ENCODE measurements around the gene RAET1G. TPM values are rescaled to one million over a fixed set of nuclear protein-coding genes. Genes with fewer than 3 reads are reported as not detected.
"Not testable (repeated sequence)": the region's sequence is repeated elsewhere in the genome, so short reads cannot be mapped to it uniquely, and the experiment has no call there.

Gene RAET1G
- total RNA-seq, 1 donor from 2014 or later, result not detected

DNA sequence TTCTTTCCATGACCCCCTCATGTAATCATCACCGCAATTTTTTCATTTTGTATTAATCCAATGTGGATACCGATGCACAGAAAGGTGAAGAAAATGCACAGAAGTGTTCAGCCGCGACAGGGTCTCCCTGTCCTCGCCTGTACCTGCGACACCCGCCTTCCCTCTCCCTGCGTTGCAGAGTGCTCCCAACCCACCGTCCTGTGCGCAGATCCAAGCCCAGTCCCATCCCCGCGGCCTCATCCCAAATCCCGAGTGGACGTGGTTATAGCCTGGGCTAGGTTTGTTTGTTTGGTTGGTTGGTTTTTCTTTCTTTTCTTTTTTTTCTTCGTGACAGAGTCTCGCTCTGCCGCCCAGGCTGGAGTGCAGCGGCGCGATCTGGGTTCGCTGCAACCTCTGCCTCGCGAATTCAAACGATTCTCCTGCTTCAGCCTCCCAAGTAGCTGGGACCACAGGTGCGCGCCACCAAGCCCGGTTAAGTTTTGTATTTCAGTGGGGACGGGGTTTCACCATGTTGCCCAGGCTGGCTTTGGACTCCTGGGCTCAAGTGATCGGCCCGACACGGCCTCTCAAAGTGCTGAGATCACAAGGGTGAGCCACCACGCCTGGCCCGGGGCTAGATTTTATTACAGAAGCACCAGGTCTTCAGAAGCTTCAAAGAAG, 536 bp upstream of the RAET1G start:
- no peak overlapping the region for H3K27ac Mint-ChIP-seq
- peaks cover 31% of the 10 kb centered on the region for H3K4me1 Mint-ChIP-seq
- CTCF ChIA-PET, result interaction anchor here (0.6 to 1.1 kb wide), 3 partner anchors 57 to 375 kb away, joined by 3 to 4 read pairs (median 3); no protein-coding TSS in a partner anchor
- peaks cover 74% of the 10 kb centered on the region for H3K27me3 Mint-ChIP-seq
- no peaks in the 10 kb centered on the region for H3K9me3 Mint-ChIP-seq
- H3K36me3 Mint-ChIP-seq (ENCODE audit: low read depth), result no peaks in the 10 kb centered on the region
- ATAC-seq (ENCODE audit: low read depth), result peak; percentile 9
- H3K4me3 Mint-ChIP-seq, result peak overlapping the region; percentile 77
- intact Hi-C loops (cut with micrococcal nuclease), result loop anchor here (2.0 to 10.0 kb wide), 2 partner anchors 59 to 199 kb away; partner anchors contain the start of gene LRP11
- TF ChIP-seq CTCF (IDR thresholded peaks at IDR 0.05), result no peak
- POLR2A ChIA-PET, result no interaction called here
- DNase-seq, result no peak

DNA sequence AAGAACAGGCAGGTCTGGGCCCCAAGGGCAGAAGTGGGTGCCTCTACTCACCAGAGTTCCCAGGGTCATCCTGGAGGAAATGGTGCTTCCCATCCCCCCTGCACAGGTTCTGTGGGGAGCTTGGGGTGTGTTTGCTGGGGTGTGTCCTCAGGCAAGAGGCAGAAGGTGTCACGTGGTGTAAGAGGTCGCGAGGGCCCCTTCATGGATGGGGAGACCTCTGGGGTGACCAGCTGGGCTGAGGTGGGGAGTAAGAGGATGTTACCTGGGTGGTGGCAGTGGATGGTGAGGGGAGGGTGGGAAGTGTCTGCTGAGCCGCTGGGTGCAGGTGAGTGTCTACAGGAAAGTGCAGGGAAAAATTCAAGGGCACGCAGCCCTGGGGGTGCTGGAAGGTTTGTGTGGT, 830 bp downstream of the RAET1G start:
- Mint-ChIP-seq H3K4me3 (peak overlapping the region; percentile 28), H3K27me3 (peaks cover 69% of the 10 kb centered on the region), H3K4me1 (peaks cover 31% of the 10 kb centered on the region)
- intact Hi-C loops (cut with micrococcal nuclease), result loop anchor here (2.0 to 10.0 kb wide), 2 partner anchors 57 to 197 kb away; partner anchors contain the start of gene LRP11
- DNase-seq, result peak; percentile 14
- H3K9me3 Mint-ChIP-seq; H3K36me3 Mint-ChIP-seq (ENCODE audit: low read depth); CTCF ChIA-PET; ATAC-seq (ENCODE audit: low read depth); POLR2A ChIA-PET; H3K27ac Mint-ChIP-seq: not testable (repeated sequence)

- CTCF ChIA-PET, result no interaction called here
- DNase-seq (no peak), ATAC-seq (ENCODE audit: low read depth) (no peak)
- POLR2A ChIA-PET, result no interaction called here
- no peaks in the 10 kb centered on the region for H3K36me3 Mint-ChIP-seq (ENCODE audit: low read depth)
- peaks cover 29% of the 10 kb centered on the region for H3K4me1 Mint-ChIP-seq
- H3K27me3 Mint-ChIP-seq, result peaks cover 66% of the 10 kb centered on the region
- H3K4me3 Mint-ChIP-seq, result no peak overlapping the region
- intact Hi-C loops (cut with micrococcal nuclease), result loop anchor here (10.0 kb wide), 1 partner anchor 197 kb away; no protein-coding TSS in a partner anchor
- no peak for TF ChIP-seq CTCF (IDR thresholded peaks at IDR 0.05)
- no peaks in the 10 kb centered on the region for H3K9me3 Mint-ChIP-seq
- H3K27ac Mint-ChIP-seq, result no peak overlapping the region
Observed at GRCh38 chr6:149921361-149921760, 1.6 kb downstream of the RAET1G start.

- Mint-ChIP-seq H3K4me1 (peaks cover 22% of the 10 kb centered on the region), H3K27me3 (peaks cover 56% of the 10 kb centered on the region), H3K36me3 (ENCODE audit: low read depth) (no peaks in the 10 kb centered on the region), H3K9me3 (no peaks in the 10 kb centered on the region), H3K4me3 (no peak overlapping the region), H3K27ac (no peak overlapping the region)
- DNase-seq (no peak), ATAC-seq (ENCODE audit: low read depth) (no peak)
- intact Hi-C loops (cut with micrococcal nuclease), result loop anchor here (10.0 kb wide), 1 partner anchor 195 kb away; no protein-coding TSS in a partner anchor
- CTCF ChIA-PET, result no interaction called here
- POLR2A ChIA-PET, result no interaction called here
- no peak for TF ChIP-seq CTCF (IDR thresholded peaks at IDR 0.05)
Observed at GRCh38 chr6:149919834-149920225, 3.1 kb downstream of the RAET1G start.

DNA sequence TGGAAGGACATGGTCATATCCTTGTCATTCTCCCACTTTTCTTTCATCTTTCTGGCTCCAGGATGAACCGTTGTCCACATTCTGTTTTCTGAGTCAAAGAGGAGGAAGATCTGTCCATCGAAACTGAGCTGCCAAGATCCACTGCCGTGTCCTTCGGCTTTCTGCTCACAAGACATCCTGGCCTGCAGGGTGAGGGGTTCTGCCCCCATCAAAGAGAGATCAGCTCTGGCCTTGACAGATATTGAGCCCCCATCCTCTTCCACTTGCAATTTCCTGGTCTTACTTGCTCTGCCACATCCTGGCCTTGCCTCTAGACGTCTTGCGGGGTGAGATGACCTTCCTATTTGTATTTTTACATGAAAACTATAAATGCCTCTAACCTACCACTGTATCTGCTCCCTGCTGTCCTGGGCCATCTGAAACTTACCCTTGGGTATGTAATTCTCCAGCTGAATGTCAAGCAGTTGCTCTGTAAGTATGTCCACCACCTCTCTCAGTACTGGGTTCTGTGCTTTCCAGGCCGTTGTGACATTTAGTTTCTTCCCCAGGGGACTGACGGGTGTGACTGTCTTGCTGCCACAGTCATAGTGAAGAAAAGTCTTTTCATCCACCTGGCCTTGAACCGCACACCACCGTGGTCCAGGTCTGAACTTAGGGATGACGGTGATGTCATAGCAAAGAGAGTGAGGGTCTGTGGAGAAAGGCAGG, 3.6 kb downstream of the RAET1G start:
- H3K4me1 Mint-ChIP-seq, result peaks cover 22% of the 10 kb centered on the region
- H3K36me3 Mint-ChIP-seq (ENCODE audit: low read depth); H3K27ac Mint-ChIP-seq; DNase-seq; CTCF ChIA-PET; ATAC-seq (ENCODE audit: low read depth); intact Hi-C loops (cut with micrococcal nuclease); POLR2A ChIA-PET; H3K9me3 Mint-ChIP-seq; H3K4me3 Mint-ChIP-seq: not testable (repeated sequence)
- H3K27me3 Mint-ChIP-seq, result peaks cover 52% of the 10 kb centered on the region
